Keratinocyte (primary cell): ENCODE data around the gene LYPD6.

Experiments used
- EZH2 ChIP-seq: IDR thresholded peaks from one replicate; pipeline ENCODE4 v1.6.1; 2012; ENCODE audit warnings: inconsistent platforms, mild to moderate bottlenecking, low read length, moderate library complexity
- TF ChIP-seq, protein P1 (sequence below), 3 experiments: IDR thresholded peaks in 1 of 3; conservative IDR thresholded peaks in 1 of 3; optimal IDR thresholded peaks in 1 of 3; 2 replicates in 2 of 3; 3 replicates in 1 of 3; pipeline versions ENCODE3 to v1.5.1; 2011; ENCODE audit warnings: low read length in 3 of 3, mild to moderate bottlenecking in 3 of 3, moderate library complexity in 2 of 3, control low read depth in 1 of 3, inconsistent platforms in 1 of 3; ENCODE audit not compliant: insufficient read depth in 2 of 3; ENCODE audit errors: extremely low read depth in 1 of 3

- TF ChIP-seq, protein P1, sequence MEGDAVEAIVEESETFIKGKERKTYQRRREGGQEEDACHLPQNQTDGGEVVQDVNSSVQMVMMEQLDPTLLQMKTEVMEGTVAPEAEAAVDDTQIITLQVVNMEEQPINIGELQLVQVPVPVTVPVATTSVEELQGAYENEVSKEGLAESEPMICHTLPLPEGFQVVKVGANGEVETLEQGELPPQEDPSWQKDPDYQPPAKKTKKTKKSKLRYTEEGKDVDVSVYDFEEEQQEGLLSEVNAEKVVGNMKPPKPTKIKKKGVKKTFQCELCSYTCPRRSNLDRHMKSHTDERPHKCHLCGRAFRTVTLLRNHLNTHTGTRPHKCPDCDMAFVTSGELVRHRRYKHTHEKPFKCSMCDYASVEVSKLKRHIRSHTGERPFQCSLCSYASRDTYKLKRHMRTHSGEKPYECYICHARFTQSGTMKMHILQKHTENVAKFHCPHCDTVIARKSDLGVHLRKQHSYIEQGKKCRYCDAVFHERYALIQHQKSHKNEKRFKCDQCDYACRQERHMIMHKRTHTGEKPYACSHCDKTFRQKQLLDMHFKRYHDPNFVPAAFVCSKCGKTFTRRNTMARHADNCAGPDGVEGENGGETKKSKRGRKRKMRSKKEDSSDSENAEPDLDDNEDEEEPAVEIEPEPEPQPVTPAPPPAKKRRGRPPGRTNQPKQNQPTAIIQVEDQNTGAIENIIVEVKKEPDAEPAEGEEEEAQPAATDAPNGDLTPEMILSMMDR (optimal IDR thresholded peaks at IDR 0.05 in 1 of 3, IDR thresholded peaks at IDR 0.05 in 1 of 3, conservative IDR thresholded peaks at IDR 0.05 in 1 of 3; ENCODE audit: extremely low read depth in 1 of 3, insufficient read depth in 2 of 3, low read length in 3 of 3), result no peak
- TF ChIP-seq EZH2, result no peak
These were observed 70.6 kb downstream of the LYPD6 start for GRCh38 chr2:149400997-149401396.
